ENCODE results near the gene NOTCH1.
A peak's percentile ranks its signal among the peaks of the same experiment; 100 is the strongest.

The NOTCH1 gene

DNA sequence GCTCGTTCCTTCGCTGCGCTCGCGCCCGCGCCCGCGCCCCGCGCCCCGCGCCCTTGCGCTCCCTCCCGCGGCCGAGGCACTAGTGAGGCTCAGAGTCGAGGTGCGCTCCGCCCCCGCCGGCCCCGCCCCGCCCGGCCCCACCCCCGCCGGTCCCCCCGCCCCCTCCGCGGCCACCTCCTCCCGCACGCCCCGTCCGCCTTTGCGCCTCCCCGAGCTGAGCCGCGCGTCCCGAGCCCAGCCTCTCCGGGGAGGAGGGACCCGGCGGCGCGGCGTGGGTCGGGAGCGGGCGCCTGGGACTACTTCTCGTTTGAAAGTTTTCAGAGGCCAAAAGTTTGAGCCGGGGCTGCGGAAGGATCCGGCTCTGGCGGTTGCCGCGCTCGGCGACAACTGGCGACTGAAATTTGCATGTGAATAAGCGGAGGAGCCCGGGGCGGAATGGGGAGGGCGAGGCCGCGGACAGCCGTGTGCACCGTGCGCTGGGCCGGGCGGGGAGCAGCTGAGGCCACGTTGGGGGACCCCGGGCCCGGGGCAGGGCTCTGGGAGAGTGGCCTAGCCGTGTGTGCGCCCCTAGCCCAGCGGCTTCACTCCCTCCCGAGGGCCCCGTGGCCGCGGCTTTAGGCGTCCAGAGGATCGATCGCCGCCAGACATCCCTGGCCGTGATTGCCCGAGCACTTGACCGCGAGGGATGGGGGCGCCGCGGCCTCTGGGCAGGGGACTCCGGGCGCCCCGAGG is at the start of gene NOTCH1:
NOTCH1 (minus strand) TSS at position 84 of the 732 bp plus-strand sequence. CDS start 262 bp downstream, outside the sequence.
- Histone ChIP-seq H3K4me3 (ENCODE audit: low read depth in 1 of 2, low read length in 2 of 2) (peak within 1 kb of the TSS; percentile 81 to 94), H3K36me3 (ENCODE audit: control insufficient read depth in 1 of 2, insufficient read depth in 2 of 2, low read length in 2 of 2) (peaks cover 5 to 13% of the 10 kb centered on the region in 2 donors), H3K4me1 (ENCODE audit: control insufficient read depth in 1 of 2, insufficient read depth in 2 of 2, low read length in 2 of 2) (peaks cover 18 to 71% of the 10 kb centered on the region in 2 donors), H3K9me3 (ENCODE audit: control insufficient read depth in 1 of 2, low read length in 2 of 2) (no peaks in the 10 kb centered on the region), H3K27me3 (ENCODE audit: low read depth, low read length) (no peaks in the 10 kb centered on the region), H3K27ac (ENCODE audit: low read length) (peak within 1 kb of the TSS; percentile 67)

DNA sequence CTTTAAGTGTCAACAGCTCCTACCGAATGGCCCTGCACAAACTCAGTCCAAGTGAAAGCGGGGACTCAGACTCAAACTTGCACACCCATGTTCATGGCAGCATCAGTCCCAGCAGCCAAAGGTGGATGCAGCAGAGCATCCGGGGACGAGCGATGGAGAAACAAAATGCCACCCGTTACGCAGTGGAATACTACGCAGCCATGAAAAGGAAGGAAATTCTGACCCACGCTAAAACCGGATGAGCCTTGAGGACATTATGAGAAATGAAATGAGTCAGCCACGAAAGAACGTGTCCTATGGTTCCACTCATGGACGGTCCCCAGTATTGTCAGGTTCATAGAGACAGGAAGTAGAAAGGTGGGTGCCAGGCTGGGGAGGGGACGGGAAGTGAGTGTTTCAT is 48.6 kb upstream of the NOTCH1 start:
- Histone ChIP-seq H3K27ac (ENCODE audit: low read length) (no peak overlapping the region), H3K36me3 (ENCODE audit: control insufficient read depth in 1 of 2, insufficient read depth in 2 of 2, low read length in 2 of 2) (no peaks in the 10 kb centered on the region), H3K4me3 (ENCODE audit: low read depth in 1 of 2, low read length in 2 of 2) (no peak overlapping the region), H3K27me3 (ENCODE audit: low read depth, low read length) (no peaks in the 10 kb centered on the region), H3K4me1 (ENCODE audit: control insufficient read depth in 1 of 2, insufficient read depth in 2 of 2, low read length in 2 of 2) (peaks cover 0 to 26% of the 10 kb centered on the region in 2 donors), H3K9me3 (ENCODE audit: control insufficient read depth in 1 of 2, low read length in 2 of 2) (no peaks in the 10 kb centered on the region)

DNA sequence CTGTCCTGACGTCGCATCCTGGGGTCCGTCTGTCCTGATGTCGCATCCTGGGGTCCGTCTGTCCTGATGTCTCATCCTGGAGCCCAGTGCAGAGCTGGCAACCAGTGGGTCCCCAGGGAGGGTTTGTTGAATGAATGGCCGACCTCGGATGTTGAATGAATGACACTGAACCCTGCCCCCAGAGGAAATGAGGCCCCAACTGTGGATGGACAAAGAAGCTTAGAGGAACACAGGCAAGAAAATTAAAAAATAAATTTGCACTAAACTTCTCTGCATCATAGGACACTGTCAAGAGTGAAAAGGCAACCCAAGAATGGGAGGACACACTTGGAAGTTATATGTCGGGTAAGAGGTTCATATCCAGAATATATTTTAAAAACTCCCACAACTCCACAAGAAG is 47.7 kb upstream of the NOTCH1 start:
- no peak overlapping the region for H3K27ac ChIP-seq (ENCODE audit: low read length)
- H3K4me1 ChIP-seq (ENCODE audit: control insufficient read depth in 1 of 2, insufficient read depth in 2 of 2, low read length in 2 of 2) = peaks cover under 1 to 31% of the 10 kb centered on the region in 2 donors
- no peaks in the 10 kb centered on the region for H3K27me3 ChIP-seq (ENCODE audit: low read depth, low read length)
- no peak overlapping the region for H3K4me3 ChIP-seq (ENCODE audit: low read depth in 1 of 2, low read length in 2 of 2)
- H3K9me3 ChIP-seq (ENCODE audit: control insufficient read depth in 1 of 2, low read length in 2 of 2) = no peaks in the 10 kb centered on the region
- H3K36me3 ChIP-seq (ENCODE audit: control insufficient read depth in 1 of 2, insufficient read depth in 2 of 2, low read length in 2 of 2) = no peaks in the 10 kb centered on the region

DNA sequence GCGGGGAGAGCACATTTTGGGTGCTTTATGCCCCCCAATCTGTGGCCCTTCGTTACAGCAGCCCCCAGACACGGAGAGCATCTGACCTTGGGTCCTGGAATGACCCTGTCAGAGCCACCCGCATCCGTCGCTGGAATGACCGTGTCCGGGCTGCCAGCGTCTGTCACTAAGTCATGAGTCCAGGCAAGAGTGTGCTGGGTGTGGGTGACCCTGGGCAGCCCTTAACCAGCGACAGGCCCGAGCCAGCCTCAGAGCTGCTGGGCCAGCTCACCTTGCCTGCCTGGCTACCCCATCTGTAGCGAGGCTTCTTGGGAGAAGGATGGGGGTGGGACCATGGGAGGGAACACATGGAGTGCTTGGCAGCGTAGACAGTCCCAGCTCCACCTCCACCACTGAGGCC is 46.8 kb upstream of the NOTCH1 start:
- Histone ChIP-seq H3K36me3 (ENCODE audit: control insufficient read depth in 1 of 2, insufficient read depth in 2 of 2, low read length in 2 of 2) (no peaks in the 10 kb centered on the region), H3K27me3 (ENCODE audit: low read depth, low read length) (no peaks in the 10 kb centered on the region), H3K4me3 (ENCODE audit: low read depth in 1 of 2, low read length in 2 of 2) (no peak overlapping the region), H3K9me3 (ENCODE audit: control insufficient read depth in 1 of 2, low read length in 2 of 2) (no peaks in the 10 kb centered on the region), H3K27ac (ENCODE audit: low read length) (no peak overlapping the region), H3K4me1 (ENCODE audit: control insufficient read depth in 1 of 2, insufficient read depth in 2 of 2, low read length in 2 of 2) (peaks cover 3 to 39% of the 10 kb centered on the region in 2 donors)

DNA sequence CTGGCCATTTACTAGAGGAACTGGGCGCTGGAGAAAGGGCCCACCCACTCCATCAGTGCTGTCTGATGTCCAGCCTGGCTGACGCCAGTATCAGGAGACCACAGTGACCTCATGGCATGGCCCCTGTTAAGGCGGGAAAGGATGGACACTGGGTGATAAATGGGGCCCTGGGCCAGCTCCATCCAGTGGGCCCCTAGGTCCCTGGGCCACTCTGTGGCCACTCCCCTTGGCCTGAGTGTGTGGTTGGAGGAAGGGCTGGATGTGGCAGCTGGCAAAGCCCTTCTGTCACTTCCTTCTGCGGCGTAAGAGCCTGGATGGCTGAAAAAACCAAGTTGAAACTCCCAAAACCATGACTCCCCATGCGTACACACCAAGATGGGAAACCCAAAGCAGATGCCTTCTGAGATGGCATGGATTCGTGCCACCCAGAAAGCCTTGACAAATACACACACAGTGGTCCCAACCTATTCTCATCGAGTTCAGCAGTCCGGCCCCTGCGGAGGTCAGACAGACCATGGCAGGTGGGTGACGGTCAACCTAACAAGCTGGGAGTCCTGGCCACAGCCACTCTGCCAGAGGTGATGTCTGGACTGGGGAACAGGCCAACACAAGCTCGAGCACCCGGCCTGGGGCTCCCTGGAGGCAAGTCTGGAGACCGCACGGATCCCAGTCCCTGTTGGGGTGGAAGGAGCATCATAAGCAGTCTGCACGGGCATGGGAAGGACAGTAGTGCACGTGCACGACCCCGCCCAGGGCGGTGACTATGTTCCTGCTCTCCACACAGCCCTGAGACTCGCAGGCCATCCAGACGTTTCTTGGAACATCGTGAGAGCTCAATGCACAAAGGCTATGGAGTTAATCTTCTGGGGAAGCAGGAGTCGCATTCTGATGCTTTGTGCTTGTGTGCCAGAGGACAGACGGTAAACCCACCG is 45.2 kb upstream of the NOTCH1 start:
- Histone ChIP-seq H3K36me3 (ENCODE audit: control insufficient read depth in 1 of 2, insufficient read depth in 2 of 2, low read length in 2 of 2) (no peaks in the 10 kb centered on the region), H3K27me3 (ENCODE audit: low read depth, low read length) (no peaks in the 10 kb centered on the region), H3K9me3 (ENCODE audit: control insufficient read depth in 1 of 2, low read length in 2 of 2) (no peaks in the 10 kb centered on the region), H3K4me3 (ENCODE audit: low read depth in 1 of 2, low read length in 2 of 2) (no peak overlapping the region), H3K4me1 (ENCODE audit: control insufficient read depth in 1 of 2, insufficient read depth in 2 of 2, low read length in 2 of 2) (peaks cover 3 to 46% of the 10 kb centered on the region in 2 donors), H3K27ac (ENCODE audit: low read length) (no peak overlapping the region)

DNA sequence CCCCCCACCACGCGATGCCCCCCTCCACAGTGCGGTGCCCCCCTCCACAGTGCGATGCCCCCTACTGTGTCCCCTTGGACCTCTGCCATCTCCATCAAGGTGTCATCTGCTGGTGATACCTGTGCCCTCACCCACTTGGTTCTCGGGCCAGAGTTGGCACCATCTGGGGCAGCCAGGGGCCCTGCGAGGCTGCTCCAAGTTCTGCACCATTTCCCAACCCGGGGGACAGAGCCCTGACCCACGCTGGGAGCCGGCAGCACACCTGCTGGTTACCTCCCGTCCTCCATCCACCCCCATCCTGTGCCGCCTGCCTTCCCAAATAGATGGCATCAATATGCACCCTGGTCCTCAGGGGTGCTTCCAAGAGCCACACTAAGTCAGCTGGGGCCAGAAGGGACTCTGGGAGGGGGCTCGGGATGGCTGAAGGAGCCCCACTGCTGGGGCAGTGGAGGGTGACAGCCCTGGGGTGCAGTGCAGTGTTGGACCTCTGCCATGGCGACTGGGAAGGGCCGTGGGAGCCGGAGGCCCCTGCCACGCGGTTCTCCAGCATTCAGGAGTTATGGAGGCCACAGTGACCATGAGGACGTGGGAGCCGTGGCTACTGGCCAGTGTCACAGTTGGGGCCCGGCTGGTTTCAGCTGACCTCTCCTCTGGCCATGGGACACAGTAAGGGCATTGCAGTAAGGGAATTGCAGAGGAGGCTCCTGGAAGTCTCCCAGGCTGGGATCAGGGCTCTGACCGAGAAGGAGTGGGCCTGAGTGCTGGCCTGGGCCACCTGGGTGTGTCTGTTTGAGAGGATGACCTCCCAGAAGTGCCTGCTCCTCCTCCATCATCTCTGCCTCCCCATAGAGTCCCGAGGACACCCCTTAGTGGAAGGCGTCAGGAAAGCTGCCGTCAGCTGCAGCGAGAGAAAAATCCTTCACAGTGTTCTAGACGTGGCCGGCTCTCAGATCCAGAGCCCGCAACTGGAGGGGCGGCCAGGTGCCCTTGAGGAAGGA is 44.2 kb upstream of the NOTCH1 start:
- Histone ChIP-seq H3K9me3 (ENCODE audit: control insufficient read depth in 1 of 2, low read length in 2 of 2) (no peaks in the 10 kb centered on the region), H3K4me3 (ENCODE audit: low read depth in 1 of 2, low read length in 2 of 2) (no peak overlapping the region), H3K27me3 (ENCODE audit: low read depth, low read length) (no peaks in the 10 kb centered on the region), H3K4me1 (ENCODE audit: control insufficient read depth in 1 of 2, insufficient read depth in 2 of 2, low read length in 2 of 2) (peaks cover 3 to 49% of the 10 kb centered on the region in 2 donors), H3K27ac (ENCODE audit: low read length) (no peak overlapping the region), H3K36me3 (ENCODE audit: control insufficient read depth in 1 of 2, insufficient read depth in 2 of 2, low read length in 2 of 2) (no peaks in the 10 kb centered on the region)

DNA sequence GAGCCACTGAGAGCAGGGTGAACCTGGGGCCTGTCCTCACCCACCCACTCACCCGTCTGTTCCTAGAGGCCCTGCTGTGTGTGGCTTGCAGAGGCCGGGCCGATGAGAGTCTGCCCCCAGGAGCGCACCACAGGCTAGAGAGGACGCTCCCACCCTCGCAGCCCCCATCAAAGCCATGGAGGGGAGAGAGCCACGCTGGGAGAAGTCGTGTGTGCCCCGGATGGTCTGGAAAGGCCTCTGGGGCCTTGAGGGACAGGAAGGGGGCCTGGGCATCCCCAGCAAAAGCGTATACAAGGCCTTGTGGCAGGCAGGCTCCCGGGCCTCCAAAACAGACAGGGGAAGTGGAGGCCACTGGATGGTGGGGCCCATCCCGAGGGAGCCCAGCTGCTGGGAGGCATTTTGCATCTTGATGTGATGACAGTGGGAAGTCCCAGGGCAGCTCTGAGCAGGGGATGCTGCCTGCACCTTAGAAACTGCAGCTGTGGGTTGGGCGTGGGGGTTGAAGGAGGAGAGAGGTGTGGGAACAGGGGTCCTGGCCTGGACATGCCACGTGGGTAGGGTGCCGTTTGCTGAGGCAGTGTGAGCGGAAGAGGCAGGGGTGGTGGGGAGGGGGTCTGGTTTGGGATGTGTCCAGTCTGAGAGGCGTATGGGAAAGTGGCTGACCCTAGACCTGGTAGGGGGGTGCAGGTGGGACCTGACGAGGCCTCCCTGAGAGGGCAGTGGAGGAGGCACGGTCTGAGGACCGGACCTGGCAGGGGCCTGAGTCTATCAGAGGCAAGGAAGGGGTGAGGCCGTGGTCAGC is 43.0 kb upstream of the NOTCH1 start:
- Histone ChIP-seq H3K4me3 (ENCODE audit: low read depth in 1 of 2, low read length in 2 of 2) (no peak overlapping the region), H3K36me3 (ENCODE audit: control insufficient read depth in 1 of 2, insufficient read depth in 2 of 2, low read length in 2 of 2) (no peaks in the 10 kb centered on the region), H3K4me1 (ENCODE audit: control insufficient read depth in 1 of 2, insufficient read depth in 2 of 2, low read length in 2 of 2) (peaks cover 3 to 54% of the 10 kb centered on the region in 2 donors), H3K27me3 (ENCODE audit: low read depth, low read length) (no peaks in the 10 kb centered on the region), H3K27ac (ENCODE audit: low read length) (no peak overlapping the region), H3K9me3 (ENCODE audit: control insufficient read depth in 1 of 2, low read length in 2 of 2) (no peaks in the 10 kb centered on the region)

DNA sequence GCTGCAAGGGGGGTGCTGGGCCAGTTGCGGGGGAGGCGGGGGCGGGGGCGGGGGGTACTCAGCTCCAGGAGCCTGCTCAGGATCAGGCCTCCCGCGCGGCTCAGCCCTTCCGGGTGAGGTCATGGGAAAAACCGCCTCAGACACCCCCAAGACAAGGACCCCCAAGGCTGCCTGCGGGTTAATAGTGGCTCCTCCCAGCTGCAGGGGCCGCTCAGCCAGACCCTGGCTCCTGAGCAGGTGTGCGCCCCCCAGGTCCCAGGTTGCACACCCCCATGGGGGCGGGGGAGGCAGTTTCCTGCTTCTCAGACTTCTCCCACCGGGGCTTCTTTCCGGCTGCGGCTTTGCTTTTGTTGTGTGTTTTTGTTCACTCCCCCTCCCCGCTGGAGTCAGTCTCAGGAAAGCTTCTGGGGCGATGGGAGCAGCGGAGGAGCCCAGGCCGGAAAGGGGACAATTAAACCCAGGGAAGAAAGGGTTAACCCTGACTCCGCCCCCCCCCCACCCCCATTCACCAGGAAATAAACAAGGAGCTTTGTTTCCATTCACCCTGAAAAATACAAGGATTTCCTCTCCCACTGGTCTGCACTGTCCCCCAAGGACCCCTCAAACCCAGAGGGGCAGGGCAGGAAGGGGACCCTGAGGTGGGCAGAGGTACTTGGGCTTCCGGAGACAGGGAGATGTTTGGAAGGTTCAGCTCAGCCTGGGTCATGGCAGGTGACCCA is 42.3 kb upstream of the NOTCH1 start:
- H3K4me1 ChIP-seq (ENCODE audit: control insufficient read depth in 1 of 2, insufficient read depth in 2 of 2, low read length in 2 of 2) = peaks cover 3 to 54% of the 10 kb centered on the region in 2 donors
- H3K36me3 ChIP-seq (ENCODE audit: control insufficient read depth in 1 of 2, insufficient read depth in 2 of 2, low read length in 2 of 2) = no peaks in the 10 kb centered on the region
- H3K9me3 ChIP-seq (ENCODE audit: control insufficient read depth in 1 of 2, low read length in 2 of 2) = no peaks in the 10 kb centered on the region
- no peak overlapping the region for H3K4me3 ChIP-seq (ENCODE audit: low read depth in 1 of 2, low read length in 2 of 2)
- H3K27me3 ChIP-seq (ENCODE audit: low read depth, low read length) = no peaks in the 10 kb centered on the region
- H3K27ac ChIP-seq (ENCODE audit: low read length) = no peak overlapping the region

DNA sequence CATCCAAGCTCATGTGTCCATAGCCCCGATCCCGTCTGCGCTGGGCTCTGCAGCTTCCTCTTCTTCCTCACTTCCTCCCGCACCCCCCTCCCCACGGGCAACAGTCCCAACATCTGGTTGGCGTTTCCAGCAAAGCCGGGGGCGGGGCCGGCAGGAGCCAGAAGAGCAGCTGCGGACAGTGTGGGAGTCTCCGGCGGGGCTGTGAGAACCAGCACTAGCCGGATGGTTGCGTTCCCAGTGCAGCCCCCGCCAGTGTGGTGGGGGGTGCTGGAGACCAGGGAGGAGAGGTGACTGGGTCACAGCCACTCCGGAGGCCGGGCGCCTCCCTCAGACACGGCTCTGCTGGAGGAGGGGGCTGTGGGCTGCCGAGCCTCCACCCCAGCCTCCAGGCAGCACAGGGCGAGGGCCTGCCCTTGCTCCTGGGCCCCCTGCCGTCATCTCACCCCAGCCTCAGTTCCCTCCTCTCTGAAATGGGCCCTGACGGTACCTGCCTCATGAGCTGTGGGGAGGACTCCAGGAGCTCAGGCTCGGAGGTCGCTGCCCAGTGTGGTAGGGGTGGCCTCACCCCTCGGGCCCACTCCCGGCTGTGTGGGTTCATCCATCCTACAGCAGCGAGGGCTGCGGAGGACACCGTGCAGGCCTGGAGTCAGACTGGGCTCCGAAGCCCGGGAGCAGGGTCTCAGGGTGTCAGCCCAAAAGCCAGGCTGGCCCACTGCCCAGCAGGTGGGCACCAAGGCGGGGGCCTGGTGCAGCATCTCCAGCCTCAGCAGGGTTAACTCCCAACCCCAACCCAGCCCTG is 41.5 kb upstream of the NOTCH1 start:
- Histone ChIP-seq H3K36me3 (ENCODE audit: control insufficient read depth in 1 of 2, insufficient read depth in 2 of 2, low read length in 2 of 2) (no peaks in the 10 kb centered on the region), H3K27me3 (ENCODE audit: low read depth, low read length) (no peaks in the 10 kb centered on the region), H3K9me3 (ENCODE audit: control insufficient read depth in 1 of 2, low read length in 2 of 2) (no peaks in the 10 kb centered on the region), H3K27ac (ENCODE audit: low read length) (no peak overlapping the region), H3K4me3 (ENCODE audit: low read depth in 1 of 2, low read length in 2 of 2) (peak overlapping the region in 1 of 2 donors; percentile 22), H3K4me1 (ENCODE audit: control insufficient read depth in 1 of 2, insufficient read depth in 2 of 2, low read length in 2 of 2) (peaks cover 3 to 54% of the 10 kb centered on the region in 2 donors)
